ENCODE measurements around the gene ESR1.

Gene ESR1

GRCh38 chr6:152096863-152097496, 289.5 kb downstream of the ESR1 start:
- Histone ChIP-seq H2BK15ac (ENCODE audit: low read length) (no peak overlapping the region), H3K18ac (ENCODE audit: low read length) (no peak overlapping the region), H2AK5ac (ENCODE audit: low read depth, low read length) (no peak overlapping the region), H3K9me3 (replicated peaks in 1 of 2; ENCODE audit: control insufficient read depth in 2 of 2, insufficient read depth in 1 of 2, low read depth in 1 of 2, low read length in 2 of 2) (no peaks in the 10 kb centered on the region), H3K79me1 (ENCODE audit: low read depth, low read length) (no peaks in the 10 kb centered on the region), H2AFZ (ENCODE audit: low read length) (no peak overlapping the region), H3K36me3 (replicated peaks in 1 of 2; ENCODE audit: control insufficient read depth in 2 of 2, insufficient read depth in 2 of 2, low read length in 2 of 2) (no peaks in the 10 kb centered on the region), H3K4me3 (ENCODE audit: low read length in 2 of 2) (no peak overlapping the region), H2BK120ac (ENCODE audit: low read depth, low read length) (no peak overlapping the region), H3K4ac (ENCODE audit: low read length) (no peak overlapping the region), H3K23ac (ENCODE audit: low read depth, low read length, poor library complexity) (no peak overlapping the region), H3K9ac (ENCODE audit: low read depth, low read length, poor library complexity) (no peak overlapping the region), H4K91ac (ENCODE audit: low read depth, low read length, poor library complexity) (no peak overlapping the region), H2BK5ac (ENCODE audit: low read length) (no peak overlapping the region), H3K14ac (ENCODE audit: low read length) (no peak overlapping the region), H3K27ac (replicated peaks; ENCODE audit: low read length) (no peak overlapping the region), H3K27me3 (ENCODE audit: control insufficient read depth in 3 of 3, insufficient read depth in 3 of 3, low read depth in 1 of 3, low read length in 3 of 3) (no peaks in the 10 kb centered on the region), H3K4me2 (ENCODE audit: insufficient read depth, low read length, poor library complexity, severe bottlenecking) (no peak overlapping the region), H4K8ac (ENCODE audit: low read depth, low read length) (no peak overlapping the region), H2BK12ac (ENCODE audit: low read length) (no peak overlapping the region), H3K4me1 (ENCODE audit: control insufficient read depth in 2 of 2, insufficient read depth in 1 of 2, low read depth in 1 of 2, low read length in 2 of 2) (peaks cover 3 to 5% of the 10 kb centered on the region in 2 donors)
- DNase-seq (ENCODE audit: low spot score): no peak
- WGBS, 2 donors (ENCODE audit: extremely low coverage in 2 of 2, insufficient read length in 2 of 2, insufficient replicate concordance in 1 of 2): no CpG with 5 or more reads among the region's 5 CpGs

GRCh38 chr6:152098683-152099082, 291.2 kb downstream of the ESR1 start:
- H3K23ac ChIP-seq (ENCODE audit: low read depth, low read length, poor library complexity): no peak overlapping the region
- no CpG with 5 or more reads among the region's 14 CpGs for WGBS, 2 donors (ENCODE audit: extremely low coverage in 2 of 2, insufficient read length in 2 of 2, insufficient replicate concordance in 1 of 2)
- H2BK15ac ChIP-seq (ENCODE audit: low read length): no peak overlapping the region
- H2BK120ac ChIP-seq (ENCODE audit: low read depth, low read length): peak overlapping the region; percentile 72
- H3K79me1 ChIP-seq (ENCODE audit: low read depth, low read length): no peaks in the 10 kb centered on the region
- H3K14ac ChIP-seq (ENCODE audit: low read length): no peak overlapping the region
- H3K4ac ChIP-seq (ENCODE audit: low read length): no peak overlapping the region
- H2AFZ ChIP-seq (ENCODE audit: low read length): no peak overlapping the region
- no peak overlapping the region for H3K4me2 ChIP-seq (ENCODE audit: insufficient read depth, low read length, poor library complexity, severe bottlenecking)
- no peak overlapping the region for H3K9ac ChIP-seq (ENCODE audit: low read depth, low read length, poor library complexity)
- no peaks in the 10 kb centered on the region for H3K36me3 ChIP-seq (replicated peaks in 1 of 2; ENCODE audit: control insufficient read depth in 2 of 2, insufficient read depth in 2 of 2, low read length in 2 of 2)
- no peak overlapping the region for H3K18ac ChIP-seq (ENCODE audit: low read length)
- H3K27ac ChIP-seq (replicated peaks; ENCODE audit: low read length): no peak overlapping the region
- H2BK5ac ChIP-seq (ENCODE audit: low read length): no peak overlapping the region
- H3K27me3 ChIP-seq (ENCODE audit: control insufficient read depth in 3 of 3, insufficient read depth in 3 of 3, low read depth in 1 of 3, low read length in 3 of 3): no peaks in the 10 kb centered on the region
- H2AK5ac ChIP-seq (ENCODE audit: low read depth, low read length): no peak overlapping the region
- H2BK12ac ChIP-seq (ENCODE audit: low read length): no peak overlapping the region
- no peak overlapping the region for H4K91ac ChIP-seq (ENCODE audit: low read depth, low read length, poor library complexity)
- H3K4me3 ChIP-seq (ENCODE audit: low read length in 2 of 2): no peak overlapping the region
- H3K9me3 ChIP-seq (replicated peaks in 1 of 2; ENCODE audit: control insufficient read depth in 2 of 2, insufficient read depth in 1 of 2, low read depth in 1 of 2, low read length in 2 of 2): no peaks in the 10 kb centered on the region
- H3K4me1 ChIP-seq (ENCODE audit: control insufficient read depth in 2 of 2, insufficient read depth in 1 of 2, low read depth in 1 of 2, low read length in 2 of 2): peaks cover 3 to 5% of the 10 kb centered on the region in 2 donors
- DNase-seq (ENCODE audit: low spot score): no peak
- H4K8ac ChIP-seq (ENCODE audit: low read depth, low read length): no peak overlapping the region

GRCh38 chr6:152099446-152100182, 292.1 kb downstream of the ESR1 start:
- Histone ChIP-seq H2AK5ac (ENCODE audit: low read depth, low read length) (no peak overlapping the region), H4K8ac (ENCODE audit: low read depth, low read length) (no peak overlapping the region), H2BK15ac (ENCODE audit: low read length) (no peak overlapping the region), H3K36me3 (replicated peaks in 1 of 2; ENCODE audit: control insufficient read depth in 2 of 2, insufficient read depth in 2 of 2, low read length in 2 of 2) (no peaks in the 10 kb centered on the region), H2BK120ac (ENCODE audit: low read depth, low read length) (no peak overlapping the region), H3K79me1 (ENCODE audit: low read depth, low read length) (no peaks in the 10 kb centered on the region), H3K18ac (ENCODE audit: low read length) (peak overlapping the region; percentile 42), H3K4me2 (ENCODE audit: insufficient read depth, low read length, poor library complexity, severe bottlenecking) (no peak overlapping the region), H3K14ac (ENCODE audit: low read length) (no peak overlapping the region), H2BK5ac (ENCODE audit: low read length) (no peak overlapping the region), H3K4ac (ENCODE audit: low read length) (no peak overlapping the region), H3K23ac (ENCODE audit: low read depth, low read length, poor library complexity) (peak overlapping the region; percentile 16), H3K4me1 (ENCODE audit: control insufficient read depth in 2 of 2, insufficient read depth in 1 of 2, low read depth in 1 of 2, low read length in 2 of 2) (peaks cover 7 to 8% of the 10 kb centered on the region in 2 donors), H4K91ac (ENCODE audit: low read depth, low read length, poor library complexity) (no peak overlapping the region), H3K9ac (ENCODE audit: low read depth, low read length, poor library complexity) (no peak overlapping the region), H2AFZ (ENCODE audit: low read length) (peak overlapping the region; percentile 46), H2BK12ac (ENCODE audit: low read length) (no peak overlapping the region), H3K4me3 (ENCODE audit: low read length in 2 of 2) (no peak overlapping the region), H3K27me3 (ENCODE audit: control insufficient read depth in 3 of 3, insufficient read depth in 3 of 3, low read depth in 1 of 3, low read length in 3 of 3) (no peaks in the 10 kb centered on the region), H3K9me3 (replicated peaks in 1 of 2; ENCODE audit: control insufficient read depth in 2 of 2, insufficient read depth in 1 of 2, low read depth in 1 of 2, low read length in 2 of 2) (no peaks in the 10 kb centered on the region), H3K27ac (replicated peaks; ENCODE audit: low read length) (no peak overlapping the region)
- DNase-seq (ENCODE audit: low spot score): no peak
- no CpG with 5 or more reads among the region's 4 CpGs for WGBS, 2 donors (ENCODE audit: extremely low coverage in 2 of 2, insufficient read length in 2 of 2, insufficient replicate concordance in 1 of 2)

DNA sequence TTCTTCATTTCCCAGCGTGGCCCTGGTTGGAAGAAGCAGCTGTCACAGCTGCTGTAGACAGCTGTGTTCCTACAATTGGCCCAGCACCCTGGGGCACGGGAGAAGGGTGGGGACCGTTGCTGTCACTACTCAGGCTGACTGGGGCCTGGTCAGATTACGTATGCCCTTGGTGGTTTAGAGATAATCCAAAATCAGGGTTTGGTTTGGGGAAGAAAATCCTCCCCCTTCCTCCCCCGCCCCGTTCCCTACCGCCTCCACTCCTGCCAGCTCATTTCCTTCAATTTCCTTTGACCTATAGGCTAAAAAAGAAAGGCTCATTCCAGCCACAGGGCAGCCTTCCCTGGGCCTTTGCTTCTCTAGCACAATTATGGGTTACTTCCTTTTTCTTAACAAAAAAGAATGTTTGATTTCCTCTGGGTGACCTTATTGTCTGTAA, 292.7 kb downstream of the ESR1 start:
- no peak overlapping the region for H3K4me2 ChIP-seq (ENCODE audit: insufficient read depth, low read length, poor library complexity, severe bottlenecking)
- no peak overlapping the region for H2BK120ac ChIP-seq (ENCODE audit: low read depth, low read length)
- no peaks in the 10 kb centered on the region for H3K27me3 ChIP-seq (ENCODE audit: control insufficient read depth in 3 of 3, insufficient read depth in 3 of 3, low read depth in 1 of 3, low read length in 3 of 3)
- no peak overlapping the region for H2BK12ac ChIP-seq (ENCODE audit: low read length)
- no peak overlapping the region for H3K4me3 ChIP-seq (ENCODE audit: low read length in 2 of 2)
- no peak overlapping the region for H3K27ac ChIP-seq (replicated peaks; ENCODE audit: low read length)
- no CpG with 5 or more reads among the region's 7 CpGs for WGBS, 2 donors (ENCODE audit: extremely low coverage in 2 of 2, insufficient read length in 2 of 2, insufficient replicate concordance in 1 of 2)
- H3K4me1 ChIP-seq (ENCODE audit: control insufficient read depth in 2 of 2, insufficient read depth in 1 of 2, low read depth in 1 of 2, low read length in 2 of 2): peaks cover 10 to 13% of the 10 kb centered on the region in 2 donors
- H3K18ac ChIP-seq (ENCODE audit: low read length): no peak overlapping the region
- H2AFZ ChIP-seq (ENCODE audit: low read length): peak overlapping the region; percentile 46
- no peak overlapping the region for H2AK5ac ChIP-seq (ENCODE audit: low read depth, low read length)
- no peaks in the 10 kb centered on the region for H3K9me3 ChIP-seq (replicated peaks in 1 of 2; ENCODE audit: control insufficient read depth in 2 of 2, insufficient read depth in 1 of 2, low read depth in 1 of 2, low read length in 2 of 2)
- no peak overlapping the region for H4K8ac ChIP-seq (ENCODE audit: low read depth, low read length)
- DNase-seq (ENCODE audit: low spot score): no peak
- peak overlapping the region; percentile 16 for H3K23ac ChIP-seq (ENCODE audit: low read depth, low read length, poor library complexity)
- H3K79me1 ChIP-seq (ENCODE audit: low read depth, low read length): no peaks in the 10 kb centered on the region
- no peak overlapping the region for H2BK5ac ChIP-seq (ENCODE audit: low read length)
- no peak overlapping the region for H3K4ac ChIP-seq (ENCODE audit: low read length)
- no peaks in the 10 kb centered on the region for H3K36me3 ChIP-seq (replicated peaks in 1 of 2; ENCODE audit: control insufficient read depth in 2 of 2, insufficient read depth in 2 of 2, low read length in 2 of 2)
- no peak overlapping the region for H3K14ac ChIP-seq (ENCODE audit: low read length)
- H3K9ac ChIP-seq (ENCODE audit: low read depth, low read length, poor library complexity): no peak overlapping the region
- no peak overlapping the region for H4K91ac ChIP-seq (ENCODE audit: low read depth, low read length, poor library complexity)
- no peak overlapping the region for H2BK15ac ChIP-seq (ENCODE audit: low read length)

All from neuronal stem cell (in vitro differentiated cells).